PFSK-1 (cell line): ENCODE results near the gene SPTBN1.

Experiments used
- FOXP2 ChIP-seq: optimal IDR thresholded peaks from 2 replicates; pipeline ENCODE3; 2011; ENCODE audit warnings: borderline replicate concordance, control low read depth, inconsistent platforms; ENCODE audit not compliant: insufficient read depth; ENCODE audit errors: extremely low read length, extremely low read depth
- POLR2AphosphoS5 ChIP-seq: IDR thresholded peaks from 2 replicates; pipeline ENCODE4 v1.6.1; 2012; ENCODE audit warnings: low read depth, mild to moderate bottlenecking, control low read depth, low read length, moderate library complexity
- REST ChIP-seq, 2 experiments: IDR thresholded peaks; 2 replicates each; pipeline versions ENCODE4 v1.6.1 to v1.8.0; 2011 to 2012; ENCODE audit warnings: low read depth in 2 of 2, low read length in 2 of 2, control low read depth in 1 of 2, inconsistent platforms in 1 of 2, mild to moderate bottlenecking in 1 of 2, moderate library complexity in 1 of 2; ENCODE audit not compliant: insufficient read depth in 1 of 2
- SIN3A ChIP-seq: IDR thresholded peaks from 2 replicates; pipeline ENCODE4 v1.6.1; 2012; ENCODE audit warnings: mild to moderate bottlenecking, low read length, moderate library complexity, borderline replicate concordance; ENCODE audit not compliant: insufficient read depth
- TAF1 ChIP-seq: IDR thresholded peaks from 2 replicates; pipeline ENCODE4 v1.6.1; 2012; ENCODE audit warnings: low read length, control low read depth, borderline replicate concordance; ENCODE audit not compliant: insufficient read depth

The SPTBN1 gene

GRCh38 chr2:54605836-54606235 is 149.7 kb downstream of the SPTBN1 start:
- TF ChIP-seq POLR2AphosphoS5: no peak
- no peak for TF ChIP-seq REST (IDR thresholded peaks at IDR 0.05; ENCODE audit: insufficient read depth in 1 of 2, low read depth in 2 of 2, low read length in 2 of 2)
- no peak for TF ChIP-seq TAF1
- no peak for TF ChIP-seq SIN3A
- no peak for TF ChIP-seq FOXP2

- no peak for TF ChIP-seq FOXP2
- no peak for TF ChIP-seq TAF1
- TF ChIP-seq POLR2AphosphoS5: no peak
- no peak for TF ChIP-seq REST (IDR thresholded peaks at IDR 0.05; ENCODE audit: insufficient read depth in 1 of 2, low read depth in 2 of 2, low read length in 2 of 2)
- no peak for TF ChIP-seq SIN3A
Measured at GRCh38 chr2:54606393-54606958, 150.3 kb downstream of the SPTBN1 start.

GRCh38 chr2:54608224-54608623 is 152.1 kb downstream of the SPTBN1 start:
- no peak for TF ChIP-seq TAF1
- TF ChIP-seq REST (IDR thresholded peaks at IDR 0.05; ENCODE audit: insufficient read depth in 1 of 2, low read depth in 2 of 2, low read length in 2 of 2): no peak
- no peak for TF ChIP-seq FOXP2
- no peak for TF ChIP-seq SIN3A
- no peak for TF ChIP-seq POLR2AphosphoS5

DNA sequence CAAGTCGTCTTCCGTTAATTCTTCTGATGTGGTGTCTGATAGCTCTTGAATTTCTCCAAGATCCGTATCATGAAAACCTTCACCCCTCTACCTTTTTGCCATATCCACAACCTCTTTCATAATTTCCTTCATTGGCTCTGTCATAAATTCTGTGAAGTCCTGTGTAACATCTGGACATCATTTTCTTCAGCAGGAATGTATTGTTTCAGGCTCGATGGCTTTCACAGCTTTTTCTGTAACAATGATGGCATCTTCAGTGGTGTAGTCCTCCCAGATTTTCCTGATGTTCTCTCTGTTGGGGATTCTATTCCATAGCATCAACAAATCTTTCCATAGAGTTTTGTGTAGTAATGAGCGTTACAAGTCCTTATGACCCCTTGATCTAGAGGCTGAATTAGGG is 153.1 kb downstream of the SPTBN1 start:
- TF ChIP-seq REST (IDR thresholded peaks at IDR 0.05; ENCODE audit: insufficient read depth in 1 of 2, low read depth in 2 of 2, low read length in 2 of 2) (no peak), SIN3A (no peak), POLR2AphosphoS5 (no peak), TAF1 (no peak), FOXP2 (no peak)

DNA sequence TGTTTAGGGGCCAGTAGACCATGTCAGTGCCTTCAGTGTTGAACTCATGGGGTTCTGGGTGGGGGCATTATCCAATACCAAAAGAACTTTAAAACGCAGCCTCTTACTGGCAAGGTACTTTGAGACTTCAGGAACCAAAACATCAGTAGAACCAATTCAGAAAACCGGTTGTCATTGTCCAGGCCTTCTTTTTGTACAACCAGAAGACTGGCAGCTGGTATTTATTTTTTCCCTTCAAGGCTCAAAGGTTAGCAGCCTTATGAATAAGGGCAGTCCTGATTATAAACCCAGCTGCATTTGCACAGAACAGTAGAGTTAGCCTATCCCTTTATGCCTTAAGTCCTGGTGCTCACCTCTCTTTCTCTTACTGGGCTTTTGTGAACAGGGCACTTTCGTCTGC is 153.5 kb downstream of the SPTBN1 start:
- TF ChIP-seq REST (IDR thresholded peaks at IDR 0.05; ENCODE audit: insufficient read depth in 1 of 2, low read depth in 2 of 2, low read length in 2 of 2): no peak
- TF ChIP-seq SIN3A: no peak
- no peak for TF ChIP-seq TAF1
- TF ChIP-seq FOXP2: no peak
- no peak for TF ChIP-seq POLR2AphosphoS5
